H9 (cell line): ENCODE measurements around the gene SMIM21. TPM values are rescaled to one million over a fixed set of nuclear protein-coding genes. Genes with fewer than 3 reads are reported as not detected.

Source experiments
- DNase-seq: peaks from one replicate; pipeline ENCODE4 v3.0.0-alpha.2; 2017
- H2AFZ ChIP-seq: one replicate; pipeline ENCODE4 v1.6.1; 2013; ENCODE audit warnings: mild to moderate bottlenecking, low read length, control low read depth, moderate library complexity
- H2AK5ac ChIP-seq: 2 replicates; pipeline ENCODE4 v1.6.1; 2013; ENCODE audit warnings: low read length, control low read depth, mixed read lengths; ENCODE audit not compliant: insufficient read length
- H2BK120ac ChIP-seq: one replicate; pipeline ENCODE4 v1.6.1; 2013; ENCODE audit warnings: low read depth, mild to moderate bottlenecking, low read length, control low read depth, inconsistent platforms; ENCODE audit not compliant: poor library complexity, severe bottlenecking
- H2BK12ac ChIP-seq: 2 replicates; pipeline ENCODE4 v1.6.1; 2013; ENCODE audit warnings: low read length, control low read depth, mixed read lengths, low read depth; ENCODE audit not compliant: insufficient read length
- H2BK15ac ChIP-seq: 2 replicates; pipeline ENCODE4 v1.6.1; 2013; ENCODE audit warnings: low read depth, low read length, control low read depth
- H2BK20ac ChIP-seq: one replicate; pipeline ENCODE4 v1.6.1; 2013; ENCODE audit warnings: low read depth, mild to moderate bottlenecking, low read length, control low read depth, inconsistent platforms; ENCODE audit not compliant: poor library complexity, severe bottlenecking
- H2BK5ac ChIP-seq: 2 replicates; pipeline ENCODE4 v1.6.1; 2013; ENCODE audit warnings: low read length, control low read depth, mixed read lengths; ENCODE audit not compliant: insufficient read length
- H3K14ac ChIP-seq: 2 replicates; pipeline ENCODE4 v1.6.1; 2013; ENCODE audit warnings: low read length, control low read depth; ENCODE audit not compliant: insufficient read depth
- H3K18ac ChIP-seq: 2 replicates; pipeline ENCODE4 v1.6.1; 2013; ENCODE audit warnings: low read depth, mild to moderate bottlenecking, mixed read lengths, low read length, control low read depth; ENCODE audit not compliant: insufficient read length
- H3K23ac ChIP-seq: 2 replicates; pipeline ENCODE4 v1.6.1; 2013; ENCODE audit warnings: low read length, control low read depth, mixed read lengths, low read depth; ENCODE audit not compliant: insufficient read length
- H3K23me2 ChIP-seq: 2 replicates; pipeline ENCODE4 v1.6.1; 2013; ENCODE audit warnings: low read depth, mild to moderate bottlenecking, mixed read lengths, low read length, control low read depth; ENCODE audit not compliant: insufficient read length, poor library complexity, severe bottlenecking
- H3K27ac ChIP-seq: 2 replicates; pipeline ENCODE4 v1.5.1; 2013; ENCODE audit warnings: low read length, control low read depth, mixed read lengths, low read depth; ENCODE audit not compliant: insufficient read length
- H3K27me3 ChIP-seq: 2 replicates; pipeline ENCODE4 v1.6.1; 2013; ENCODE audit warnings: low read length, control low read depth, inconsistent platforms; ENCODE audit not compliant: insufficient read depth
- H3K4ac ChIP-seq: 2 replicates; pipeline ENCODE4 v1.6.1; 2013; ENCODE audit warnings: low read depth, mild to moderate bottlenecking, control low read depth, inconsistent platforms, low read length, moderate library complexity
- H3K4me1 ChIP-seq: 2 replicates; pipeline ENCODE4 v1.6.1; 2013; ENCODE audit warnings: low read length, control low read depth, inconsistent platforms; ENCODE audit not compliant: insufficient read depth
- H3K4me2 ChIP-seq: 2 replicates; pipeline ENCODE4 v1.6.1; 2013; ENCODE audit warnings: low read length, control low read depth, mixed read lengths; ENCODE audit not compliant: insufficient read length, insufficient read depth
- H3K56ac ChIP-seq: 2 replicates; pipeline ENCODE4 v1.6.1; 2013; ENCODE audit warnings: low read depth, mild to moderate bottlenecking, mixed read lengths, low read length, control low read depth; ENCODE audit not compliant: insufficient read length
- H3K79me1 ChIP-seq: 2 replicates; pipeline ENCODE4 v1.6.1; 2013; ENCODE audit warnings: low read depth, mild to moderate bottlenecking, moderate library complexity, low read length, control low read depth, inconsistent platforms; ENCODE audit not compliant: insufficient read depth, poor library complexity, severe bottlenecking
- H3K79me2 ChIP-seq: 2 replicates; pipeline ENCODE4 v1.6.1; 2013; ENCODE audit warnings: low read length, control low read depth, inconsistent platforms; ENCODE audit not compliant: insufficient read depth
- H3K9ac ChIP-seq: 2 replicates; pipeline ENCODE4 v1.6.1; 2013; ENCODE audit warnings: low read length, control low read depth, mixed read lengths; ENCODE audit not compliant: insufficient read length; ENCODE audit errors: extremely low read depth
- H3K9me3 ChIP-seq: one replicate; pipeline ENCODE4 v1.6.1; 2013; ENCODE audit warnings: low read depth, low read length, inconsistent platforms; ENCODE audit not compliant: control insufficient read depth
- H3T11ph ChIP-seq: one replicate; pipeline ENCODE4 v1.6.1; 2013; ENCODE audit warnings: mild to moderate bottlenecking, low read length, control low read depth, inconsistent platforms
- H4K20me1 ChIP-seq: one replicate; pipeline ENCODE4 v1.6.1; 2013; ENCODE audit not compliant: control insufficient read depth, insufficient read length, insufficient read depth
- H4K5ac ChIP-seq: 2 replicates; pipeline ENCODE4 v1.6.1; 2013; ENCODE audit warnings: low read depth, mild to moderate bottlenecking, mixed read lengths, low read length, control low read depth; ENCODE audit not compliant: insufficient read length
- H4K8ac ChIP-seq: replicated peaks from 2 replicates; pipeline ENCODE4 v1.6.1; 2013; ENCODE audit warnings: low read length, control low read depth, mixed read lengths, low read depth; ENCODE audit not compliant: insufficient read length
- H4K91ac ChIP-seq: 2 replicates; pipeline ENCODE4 v1.6.1; 2013; ENCODE audit warnings: low read depth, mild to moderate bottlenecking, moderate library complexity, mixed read lengths, low read length, control low read depth; ENCODE audit not compliant: insufficient read length
- H3K27ac Mint-ChIP-seq, 3 experiments: 2 replicates in 2 of 3; 3 replicates in 1 of 3; pipeline ENCODE4 v1.8.0; 2020 to 2021; ENCODE audit warnings: mixed read lengths in 3 of 3, mild to moderate bottlenecking in 1 of 3, moderate library complexity in 1 of 3
- H3K27me3 Mint-ChIP-seq: 2 replicates; pipeline ENCODE4 v1.8.0; 2021; ENCODE audit warnings: low read depth, mild to moderate bottlenecking, moderate library complexity, mixed read lengths
- H3K36me3 Mint-ChIP-seq, 3 experiments: 2 replicates in 2 of 3; 3 replicates in 1 of 3; pipeline ENCODE4 v1.8.0; 2020 to 2021; ENCODE audit warnings: low read depth in 3 of 3, mixed read lengths in 3 of 3; ENCODE audit not compliant: insufficient read depth in 1 of 3
- H3K4me1 Mint-ChIP-seq, 2 experiments: 2 replicates each; pipeline ENCODE4 v1.8.0; 2020; ENCODE audit warnings: mixed read lengths in 2 of 2
- H3K4me3 Mint-ChIP-seq, 2 experiments: 2 replicates in 1 of 2; 3 replicates in 1 of 2; pipeline ENCODE4 v1.8.0; 2020 to 2021; ENCODE audit warnings: mild to moderate bottlenecking in 2 of 2, mixed read lengths in 2 of 2, moderate library complexity in 1 of 2
- H3K9me3 Mint-ChIP-seq, 2 experiments: 2 replicates in 1 of 2; 3 replicates in 1 of 2; pipeline ENCODE4 v1.8.0; 2020; ENCODE audit warnings: mild to moderate bottlenecking in 2 of 2, mixed read lengths in 2 of 2, moderate library complexity in 1 of 2
- WGBS: extraction: QIAGEN DNeasy Blood & Tissue Kit; methylation state at CpG from one replicate; pipeline ENCODE4 v1.1.7; 2013; ENCODE audit warnings: missing lambda C conversion rate, low lambda C conversion rate, mixed read lengths; ENCODE audit not compliant: insufficient read length; ENCODE audit errors: extremely low coverage; 5-methylcytosine and 5-hydroxymethylcytosine counted together
- total RNA-seq: library from RNA; stranded (reverse); gene quantifications from 2 replicates; pipeline ENCODE4 v1.2.1, GENCODE V29; 2021
- TF ChIP-seq, protein P1 (sequence below): fragments of 200-600 bp; sonication (generic); conservative IDR thresholded peaks from 3 replicates; pipeline ENCODE4 v1.8.0; 2021; ENCODE audit warnings: antibody characterized with exemption, mild to moderate bottlenecking

Gene SMIM21
- total RNA-seq, 1 experiment from 2014 or later: not detected

- no peak for DNase-seq
- H3K4me2 ChIP-seq: no peak overlapping the region
- no peak overlapping the region for H2BK15ac ChIP-seq
- H3K27ac Mint-ChIP-seq: no peak overlapping the region
- no peak overlapping the region for H2BK20ac ChIP-seq
- H2BK5ac ChIP-seq: no peak overlapping the region
- no peak overlapping the region for H4K91ac ChIP-seq
- no peak overlapping the region for H4K8ac ChIP-seq
- H2AFZ ChIP-seq: no peak overlapping the region
- H3K4me3 Mint-ChIP-seq: no peak overlapping the region
- H3K27me3 Mint-ChIP-seq: peaks cover 2% of the 10 kb centered on the region; the same call in 1 of the 2 replicates
- no peak overlapping the region for H3K56ac ChIP-seq
- H3K18ac ChIP-seq: no peak overlapping the region
- H3K23ac ChIP-seq: no peak overlapping the region
- no peak overlapping the region for H3K4ac ChIP-seq
- H2AK5ac ChIP-seq: no peak overlapping the region
- no peak overlapping the region for H4K5ac ChIP-seq
- no peak overlapping the region for H3K27ac ChIP-seq
- no peak overlapping the region for H3T11ph ChIP-seq
- H2BK12ac ChIP-seq: no peak overlapping the region
- H2BK120ac ChIP-seq: no peak overlapping the region
- H3K79me1 ChIP-seq: no peaks in the 10 kb centered on the region
- H3K9me3 ChIP-seq: no peaks in the 10 kb centered on the region
- peaks cover 9 to 10% of the 10 kb centered on the region in 2 experiments; a peak in 4 of 5 replicates for H3K9me3 Mint-ChIP-seq
- H3K14ac ChIP-seq: no peak overlapping the region
- H3K4me1 Mint-ChIP-seq: no peaks in the 10 kb centered on the region
- H3K4me1 ChIP-seq: no peaks in the 10 kb centered on the region
- peaks cover 0 to 14% (median 8%) of the 10 kb centered on the region in 3 experiments; a peak in 4 of 7 replicates for H3K36me3 Mint-ChIP-seq
- H3K23me2 ChIP-seq: no peaks in the 10 kb centered on the region
- no peaks in the 10 kb centered on the region for H3K27me3 ChIP-seq
- H3K79me2 ChIP-seq: no peaks in the 10 kb centered on the region
- no peaks in the 10 kb centered on the region for H4K20me1 ChIP-seq
- TF ChIP-seq, protein P1, sequence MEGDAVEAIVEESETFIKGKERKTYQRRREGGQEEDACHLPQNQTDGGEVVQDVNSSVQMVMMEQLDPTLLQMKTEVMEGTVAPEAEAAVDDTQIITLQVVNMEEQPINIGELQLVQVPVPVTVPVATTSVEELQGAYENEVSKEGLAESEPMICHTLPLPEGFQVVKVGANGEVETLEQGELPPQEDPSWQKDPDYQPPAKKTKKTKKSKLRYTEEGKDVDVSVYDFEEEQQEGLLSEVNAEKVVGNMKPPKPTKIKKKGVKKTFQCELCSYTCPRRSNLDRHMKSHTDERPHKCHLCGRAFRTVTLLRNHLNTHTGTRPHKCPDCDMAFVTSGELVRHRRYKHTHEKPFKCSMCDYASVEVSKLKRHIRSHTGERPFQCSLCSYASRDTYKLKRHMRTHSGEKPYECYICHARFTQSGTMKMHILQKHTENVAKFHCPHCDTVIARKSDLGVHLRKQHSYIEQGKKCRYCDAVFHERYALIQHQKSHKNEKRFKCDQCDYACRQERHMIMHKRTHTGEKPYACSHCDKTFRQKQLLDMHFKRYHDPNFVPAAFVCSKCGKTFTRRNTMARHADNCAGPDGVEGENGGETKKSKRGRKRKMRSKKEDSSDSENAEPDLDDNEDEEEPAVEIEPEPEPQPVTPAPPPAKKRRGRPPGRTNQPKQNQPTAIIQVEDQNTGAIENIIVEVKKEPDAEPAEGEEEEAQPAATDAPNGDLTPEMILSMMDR: no peak
- H3K9ac ChIP-seq: no peak overlapping the region
- no CpG with 5 or more reads among the region's 10 CpGs for WGBS
These were observed 9.1 kb downstream of the SMIM21 start for GRCh38 chr18:75418293-75419005.
